VCaP (cell line): ENCODE results near the gene DNAJB6.

Experiments
- H3K27ac ChIP-seq: fragments of 450-650 bp; 2 replicates; pipeline ENCODE4 v1.5.1; 2017
- CTCF ChIP-seq: fragments of 450-650 bp; conservative IDR thresholded peaks from 2 replicates; pipeline ENCODE4 v1.5.1; 2017; ENCODE audit warnings: mild to moderate bottlenecking, moderate library complexity

The DNAJB6 gene

GRCh38 chr7:157360483-157361025 is 23.8 kb downstream of the DNAJB6 start:
- no peak for TF ChIP-seq CTCF
- no peak overlapping the region for H3K27ac ChIP-seq

DNA sequence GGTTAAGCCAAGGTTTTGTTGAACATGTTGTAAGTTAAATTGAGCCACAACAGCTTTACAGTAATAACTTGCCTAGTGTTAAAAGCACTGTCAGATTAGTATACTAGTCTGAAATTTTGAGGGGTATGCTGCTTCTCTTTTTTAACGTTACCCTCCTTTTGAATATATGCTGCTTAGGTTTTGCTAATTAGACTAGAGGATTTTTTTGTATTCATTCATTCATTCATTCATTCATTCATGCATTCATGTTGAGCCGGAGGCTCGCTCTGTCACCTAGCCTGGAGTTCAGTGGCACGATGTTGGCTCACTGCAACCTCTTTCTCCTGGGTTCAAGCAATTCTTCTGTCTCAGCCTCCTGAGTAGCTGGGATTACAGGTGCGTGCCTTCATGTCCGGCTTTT is 24.7 kb downstream of the DNAJB6 start:
- TF ChIP-seq CTCF = no peak
- no peak overlapping the region for H3K27ac ChIP-seq

GRCh38 chr7:157362729-157363128 is 25.9 kb downstream of the DNAJB6 start:
- TF ChIP-seq CTCF = no peak
- no peak overlapping the region for H3K27ac ChIP-seq

GRCh38 chr7:157366722-157367121 is 29.9 kb downstream of the DNAJB6 start:
- no peak for TF ChIP-seq CTCF
- H3K27ac ChIP-seq = no peak overlapping the region

DNA sequence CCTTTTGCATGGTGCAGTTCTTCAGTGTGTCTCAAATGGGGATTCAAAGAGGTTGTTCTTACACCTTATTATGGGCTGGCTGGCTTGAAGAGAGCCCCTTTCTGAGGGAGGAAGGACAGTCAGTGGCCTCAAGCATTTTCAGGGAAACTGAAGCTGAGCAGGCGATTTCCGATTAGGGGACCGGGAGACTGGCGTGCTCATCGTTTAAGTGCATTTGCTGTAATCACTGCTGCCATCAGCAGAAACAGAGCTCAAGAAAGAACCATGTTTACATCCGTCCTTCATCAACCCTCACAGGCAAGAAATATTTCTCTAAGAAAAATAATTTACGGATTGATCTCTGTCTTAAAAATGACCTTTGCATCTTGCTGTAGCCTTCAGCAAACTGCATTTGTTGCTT is 32.2 kb downstream of the DNAJB6 start:
- TF ChIP-seq CTCF = no peak
- H3K27ac ChIP-seq = no peak overlapping the region

DNA sequence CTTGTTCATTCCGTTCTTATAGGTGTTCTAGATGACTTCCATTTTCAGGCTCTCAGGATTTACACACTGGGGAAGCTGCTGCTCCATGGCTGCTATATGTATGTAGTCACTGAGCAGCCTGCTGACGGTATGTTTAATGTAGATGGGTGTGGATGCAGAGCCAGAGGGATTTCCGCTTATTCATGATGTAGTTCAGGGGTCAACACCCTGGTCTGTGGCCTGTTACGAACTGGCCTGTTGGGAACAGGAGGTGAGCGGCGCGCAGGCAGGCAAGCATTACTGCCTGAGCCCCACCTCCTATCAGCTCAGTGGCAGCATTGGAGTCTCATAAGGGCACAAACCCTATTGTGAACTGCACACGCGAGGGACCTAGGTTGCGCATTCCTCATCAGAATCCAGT is 33.9 kb downstream of the DNAJB6 start:
- TF ChIP-seq CTCF = no peak
- H3K27ac ChIP-seq = no peak overlapping the region

GRCh38 chr7:157371296-157371695 is 34.5 kb downstream of the DNAJB6 start:
- no peak for TF ChIP-seq CTCF
- no peak overlapping the region for H3K27ac ChIP-seq
